ENCODE measurements around the gene YPEL2.

Gene YPEL2

GRCh38 chr17:59401725-59402124 lies 70.3 kb downstream of the YPEL2 start:
- H3K27ac ChIP-seq, result peak overlapping the region; percentile 28; the same call in 1 of the 2 replicates
- TF ChIP-seq CTCF (IDR thresholded peaks at IDR 0.05) (no peak), ZFX (IDR thresholded peaks at IDR 0.05; ENCODE audit: borderline replicate concordance) (no peak)

- TF ChIP-seq CTCF (IDR thresholded peaks at IDR 0.05) (no peak), ZFX (IDR thresholded peaks at IDR 0.05; ENCODE audit: borderline replicate concordance) (no peak)
- H3K27ac ChIP-seq, result no peak overlapping the region
Measured at GRCh38 chr17:59402760-59403159, 71.3 kb downstream of the YPEL2 start.

GRCh38 chr17:59404471-59404870 lies 73.0 kb downstream of the YPEL2 start:
- TF ChIP-seq CTCF (IDR thresholded peaks at IDR 0.05) (no peak), ZFX (IDR thresholded peaks at IDR 0.05; ENCODE audit: borderline replicate concordance) (no peak)
- no peak overlapping the region for H3K27ac ChIP-seq

- TF ChIP-seq CTCF (IDR thresholded peaks at IDR 0.05) (no peak), ZFX (IDR thresholded peaks at IDR 0.05; ENCODE audit: borderline replicate concordance) (no peak)
- H3K27ac ChIP-seq, result peak overlapping the region; percentile 35; the same call in 1 of the 2 replicates
Measured at GRCh38 chr17:59405944-59406705, 74.7 kb downstream of the YPEL2 start.

GRCh38 chr17:59406808-59407381 lies 75.4 kb downstream of the YPEL2 start:
- TF ChIP-seq CTCF (IDR thresholded peaks at IDR 0.05) (no peak), ZFX (IDR thresholded peaks at IDR 0.05; ENCODE audit: borderline replicate concordance) (no peak)

GRCh38 chr17:59409336-59410048 lies 78.0 kb downstream of the YPEL2 start:
- TF ChIP-seq ZFX (IDR thresholded peaks at IDR 0.05; ENCODE audit: borderline replicate concordance) (no peak), CTCF (IDR thresholded peaks at IDR 0.05) (no peak)
- no peak overlapping the region for H3K27ac ChIP-seq

More at GRCh38 chr17:59406808-59407381, 75.4 kb downstream of the YPEL2 start:
- peak overlapping the region; percentile 35; the same call in 1 of the 2 replicates for H3K27ac ChIP-seq
